ELR (cell line): ENCODE measurements around the gene CEP350.
"Not testable (repeated sequence)": the region's sequence is repeated elsewhere in the genome, so short reads cannot be mapped to it uniquely, and the experiment has no call there.

Experiments used
- DNase-seq: peaks from one replicate; pipeline ENCODE4 v3.0.0-alpha.2; 2015; ENCODE audit warnings: low read depth

The CEP350 gene

GRCh38 chr1:179996099-179996498 lies 41.5 kb downstream of the CEP350 start:
- no peak for DNase-seq

- no peak for DNase-seq
Observed at GRCh38 chr1:180000575-180000974, 46.0 kb downstream of the CEP350 start.

GRCh38 chr1:180002437-180002836 lies 47.8 kb downstream of the CEP350 start:
- DNase-seq = no peak

- DNase-seq = no peak
Observed at GRCh38 chr1:180003026-180003695, 48.6 kb downstream of the CEP350 start.

- DNase-seq = not testable (repeated sequence)
Observed at GRCh38 chr1:180006762-180007161, 52.2 kb downstream of the CEP350 start.

- DNase-seq = no peak
Observed at GRCh38 chr1:180020017-180020416, 65.4 kb downstream of the CEP350 start.

GRCh38 chr1:180026556-180026955 lies 71.9 kb downstream of the CEP350 start:
- peak; percentile 65 for DNase-seq

- DNase-seq = peak; percentile 76
Observed at GRCh38 chr1:180027949-180028445, 73.4 kb downstream of the CEP350 start.

- no peak for DNase-seq
Observed at GRCh38 chr1:180028864-180029263, 74.3 kb downstream of the CEP350 start.

GRCh38 chr1:180029524-180030135 lies 75.0 kb downstream of the CEP350 start:
- DNase-seq = peak; percentile 2

- DNase-seq = no peak
Observed at GRCh38 chr1:180031664-180032063, 77.1 kb downstream of the CEP350 start.

GRCh38 chr1:180033390-180033789 lies 78.8 kb downstream of the CEP350 start:
- DNase-seq = no peak

GRCh38 chr1:180040034-180040433 lies 85.4 kb downstream of the CEP350 start:
- peak; percentile 92 for DNase-seq

- no peak for DNase-seq
Observed at GRCh38 chr1:180041582-180041981, 87.0 kb downstream of the CEP350 start.

GRCh38 chr1:180042988-180043622 lies 88.5 kb downstream of the CEP350 start:
- peak; percentile 90 for DNase-seq

GRCh38 chr1:180043785-180044184 lies 89.2 kb downstream of the CEP350 start:
- DNase-seq = no peak

GRCh38 chr1:180046674-180047073 lies 92.1 kb downstream of the CEP350 start:
- DNase-seq = no peak

- DNase-seq = no peak
Observed at GRCh38 chr1:180053594-180054567, 99.3 kb downstream of the CEP350 start.

- DNase-seq = no peak
Observed at GRCh38 chr1:180057883-180058396, 103.3 kb downstream of the CEP350 start.

GRCh38 chr1:180061019-180061418 lies 106.4 kb downstream of the CEP350 start:
- DNase-seq = no peak

- no peak for DNase-seq
Observed at GRCh38 chr1:180062452-180062971, 107.9 kb downstream of the CEP350 start.

- DNase-seq = no peak
Observed at GRCh38 chr1:180065408-180065807, 110.8 kb downstream of the CEP350 start.
